ENCODE data around the gene LRRFIP2. TPM values are rescaled to one million over a fixed set of nuclear protein-coding genes. Genes with fewer than 3 reads are reported as not detected.
A peak's percentile ranks its signal among the peaks of the same experiment; 100 is the strongest.
"Not testable (repeated sequence)": the region's sequence is repeated elsewhere in the genome, so short reads cannot be mapped to it uniquely, and the experiment has no call there.

Gene LRRFIP2, protein sequence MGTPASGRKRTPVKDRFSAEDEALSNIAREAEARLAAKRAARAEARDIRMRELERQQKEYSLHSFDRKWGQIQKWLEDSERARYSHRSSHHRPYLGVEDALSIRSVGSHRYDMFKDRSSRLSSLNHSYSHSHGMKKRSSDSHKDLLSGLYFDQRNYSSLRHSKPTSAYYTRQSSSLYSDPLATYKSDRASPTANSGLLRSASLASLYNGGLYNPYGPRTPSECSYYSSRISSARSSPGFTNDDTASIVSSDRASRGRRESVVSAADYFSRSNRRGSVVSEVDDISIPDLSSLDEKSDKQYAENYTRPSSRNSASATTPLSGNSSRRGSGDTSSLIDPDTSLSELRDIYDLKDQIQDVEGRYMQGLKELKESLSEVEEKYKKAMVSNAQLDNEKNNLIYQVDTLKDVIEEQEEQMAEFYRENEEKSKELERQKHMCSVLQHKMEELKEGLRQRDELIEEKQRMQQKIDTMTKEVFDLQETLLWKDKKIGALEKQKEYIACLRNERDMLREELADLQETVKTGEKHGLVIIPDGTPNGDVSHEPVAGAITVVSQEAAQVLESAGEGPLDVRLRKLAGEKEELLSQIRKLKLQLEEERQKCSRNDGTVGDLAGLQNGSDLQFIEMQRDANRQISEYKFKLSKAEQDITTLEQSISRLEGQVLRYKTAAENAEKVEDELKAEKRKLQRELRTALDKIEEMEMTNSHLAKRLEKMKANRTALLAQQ
- total RNA-seq: 46.3 to 50.7 TPM (median 49.0 TPM) in 3 replicates
- long read RNA-seq, transcript LRRFIP2-209 (15 exons, 1,989 nt): minor isoform, 13 of 101 reads
- long read RNA-seq, transcript LRRFIP2-202 (14 exons, 2,821 nt): minor isoform, 6 of 101 reads
- long read RNA-seq, transcript LRRFIP2-205 (15 exons, 2,522 nt): major isoform, 54 of 101 reads
- long read RNA-seq, partial matches to known transcripts: 2 of 101 reads
- long read RNA-seq, other reads (novel, unspliced or antisense): 21 of 101 reads

DNA sequence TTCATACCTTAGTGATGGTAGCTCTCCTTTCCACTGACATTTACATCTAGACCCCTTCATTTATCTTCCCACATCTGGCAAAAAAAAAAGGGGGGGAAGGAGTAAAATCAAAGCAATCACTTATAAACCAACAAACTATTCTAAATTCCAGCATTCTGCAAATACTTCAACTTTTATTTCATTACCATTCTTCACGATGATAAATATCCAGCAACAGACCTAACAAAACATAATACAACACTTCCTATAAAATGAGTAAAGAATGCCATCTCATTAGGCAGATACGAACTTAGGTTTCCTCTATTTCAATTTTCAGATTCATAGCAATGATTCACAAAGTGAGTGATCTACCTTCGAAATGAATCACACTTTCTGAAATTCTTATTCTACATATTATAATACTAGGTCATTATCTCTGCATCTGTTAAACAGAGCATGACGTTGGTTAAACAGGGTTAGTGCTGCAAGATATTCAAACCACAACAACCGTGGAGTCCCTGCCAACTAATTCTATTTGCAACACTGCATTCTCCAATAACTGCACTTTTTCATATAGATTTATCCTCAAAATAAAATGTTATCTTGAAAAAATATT lies at the start of gene LRRFIP2:
Gene LRRFIP2, minus strand, starts transcription at position 51 of the 595 bp plus-strand sequence. CDS start 25,599 bp downstream, outside the sequence.
- no peak for DNase-seq (ENCODE audit: low spot score)
- TF ChIP-seq, protein P1, sequence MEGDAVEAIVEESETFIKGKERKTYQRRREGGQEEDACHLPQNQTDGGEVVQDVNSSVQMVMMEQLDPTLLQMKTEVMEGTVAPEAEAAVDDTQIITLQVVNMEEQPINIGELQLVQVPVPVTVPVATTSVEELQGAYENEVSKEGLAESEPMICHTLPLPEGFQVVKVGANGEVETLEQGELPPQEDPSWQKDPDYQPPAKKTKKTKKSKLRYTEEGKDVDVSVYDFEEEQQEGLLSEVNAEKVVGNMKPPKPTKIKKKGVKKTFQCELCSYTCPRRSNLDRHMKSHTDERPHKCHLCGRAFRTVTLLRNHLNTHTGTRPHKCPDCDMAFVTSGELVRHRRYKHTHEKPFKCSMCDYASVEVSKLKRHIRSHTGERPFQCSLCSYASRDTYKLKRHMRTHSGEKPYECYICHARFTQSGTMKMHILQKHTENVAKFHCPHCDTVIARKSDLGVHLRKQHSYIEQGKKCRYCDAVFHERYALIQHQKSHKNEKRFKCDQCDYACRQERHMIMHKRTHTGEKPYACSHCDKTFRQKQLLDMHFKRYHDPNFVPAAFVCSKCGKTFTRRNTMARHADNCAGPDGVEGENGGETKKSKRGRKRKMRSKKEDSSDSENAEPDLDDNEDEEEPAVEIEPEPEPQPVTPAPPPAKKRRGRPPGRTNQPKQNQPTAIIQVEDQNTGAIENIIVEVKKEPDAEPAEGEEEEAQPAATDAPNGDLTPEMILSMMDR (IDR thresholded peaks at IDR 0.05): no peak
- H3K4me1 Mint-ChIP-seq (ENCODE audit: low read depth): peaks cover 56% of the 10 kb centered on the region
- no peaks in the 10 kb centered on the region for H3K27me3 Mint-ChIP-seq (ENCODE audit: low read depth)
- peaks cover 4% of the 10 kb centered on the region for H3K36me3 Mint-ChIP-seq (ENCODE audit: low read depth)
- H3K27ac Mint-ChIP-seq (ENCODE audit: unreplicated experiment): peak within 1 kb of the TSS; percentile 82
- no peaks in the 10 kb centered on the region for H3K9me3 Mint-ChIP-seq (ENCODE audit: low read depth)
- H3K4me3 Mint-ChIP-seq (ENCODE audit: unreplicated experiment): peak within 1 kb of the TSS; percentile 92

DNA sequence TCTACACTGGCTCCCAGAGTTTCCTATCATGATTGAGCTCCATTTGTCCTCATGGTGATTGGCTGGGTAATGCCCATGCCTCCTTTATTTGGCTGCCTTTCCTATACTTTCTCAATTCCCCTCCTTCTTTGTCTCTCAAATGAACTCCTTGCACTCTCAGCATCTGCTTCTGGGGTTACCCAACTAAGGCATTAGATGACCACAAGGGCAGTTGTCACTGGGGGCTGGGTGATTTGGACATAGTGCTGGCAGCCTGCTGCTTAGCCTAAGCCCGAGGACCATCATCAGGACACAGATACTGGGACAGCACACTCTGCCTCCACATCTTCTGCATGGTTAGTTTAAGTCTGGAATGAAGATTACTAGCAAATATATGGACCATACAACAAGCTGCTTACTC lies 49.2 kb upstream of the LRRFIP2 start:
- peaks cover 6% of the 10 kb centered on the region for H3K4me1 Mint-ChIP-seq (ENCODE audit: low read depth)
- H3K4me3 Mint-ChIP-seq (ENCODE audit: unreplicated experiment): no peak overlapping the region
- H3K27ac Mint-ChIP-seq (ENCODE audit: unreplicated experiment): no peak overlapping the region
- H3K9me3 Mint-ChIP-seq (ENCODE audit: low read depth): no peaks in the 10 kb centered on the region
- DNase-seq (ENCODE audit: low spot score): no peak
- H3K36me3 Mint-ChIP-seq (ENCODE audit: low read depth): no peaks in the 10 kb centered on the region
- peaks cover 7% of the 10 kb centered on the region for H3K27me3 Mint-ChIP-seq (ENCODE audit: low read depth)
- TF ChIP-seq, protein P1 (IDR thresholded peaks at IDR 0.05): no peak

DNA sequence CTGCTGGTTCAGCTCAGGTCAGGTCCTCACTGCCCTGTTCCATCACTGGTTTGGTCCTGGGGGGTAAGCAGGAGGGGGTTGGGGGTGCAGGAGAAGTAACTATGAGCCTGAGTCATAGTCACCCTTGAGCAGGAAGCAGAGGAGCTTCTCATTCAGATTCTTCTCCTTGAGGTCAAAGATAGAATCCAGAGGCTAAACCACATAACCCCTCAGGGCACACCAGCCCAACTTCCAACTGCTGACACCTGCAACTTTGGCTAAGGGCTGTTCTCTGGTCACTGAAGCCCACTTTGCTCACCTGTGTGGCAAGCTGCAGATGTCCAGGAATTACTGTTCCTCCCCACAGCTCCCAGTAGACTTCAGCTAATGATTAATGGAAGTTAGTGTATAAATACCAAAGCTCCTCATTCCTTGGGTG lies 48.8 kb upstream of the LRRFIP2 start:
- DNase-seq (ENCODE audit: low spot score): no peak
- Mint-ChIP-seq H3K4me3 (ENCODE audit: unreplicated experiment) (no peak overlapping the region), H3K4me1 (ENCODE audit: low read depth) (peaks cover 6% of the 10 kb centered on the region), H3K36me3 (ENCODE audit: low read depth) (no peaks in the 10 kb centered on the region), H3K27me3 (ENCODE audit: low read depth) (peaks cover 7% of the 10 kb centered on the region), H3K27ac (ENCODE audit: unreplicated experiment) (no peak overlapping the region), H3K9me3 (ENCODE audit: low read depth) (no peaks in the 10 kb centered on the region)
- TF ChIP-seq, protein P1 (IDR thresholded peaks at IDR 0.05): no peak

DNA sequence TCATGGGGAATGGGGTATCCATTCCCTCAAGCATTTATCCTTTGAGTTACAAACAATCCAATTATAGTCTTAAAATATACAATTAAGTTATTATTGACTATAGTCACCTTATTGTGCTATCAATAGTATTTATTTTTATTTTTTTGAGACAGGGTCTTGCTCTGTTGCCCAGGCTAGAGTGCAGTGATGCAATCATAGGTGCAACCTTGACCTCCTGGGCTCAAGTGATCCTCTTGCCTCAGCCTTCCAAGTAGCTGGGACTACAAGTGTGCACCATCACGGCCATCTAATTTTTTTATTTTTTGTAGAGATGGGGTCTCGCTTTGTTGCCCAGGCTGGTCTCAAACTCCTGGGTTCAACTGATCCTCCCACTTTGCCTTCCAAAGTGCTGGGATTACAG lies 48.2 kb upstream of the LRRFIP2 start:
- H3K4me3 Mint-ChIP-seq (ENCODE audit: unreplicated experiment); H3K27ac Mint-ChIP-seq (ENCODE audit: unreplicated experiment); H3K9me3 Mint-ChIP-seq (ENCODE audit: low read depth); H3K27me3 Mint-ChIP-seq (ENCODE audit: low read depth); DNase-seq (ENCODE audit: low spot score); H3K36me3 Mint-ChIP-seq (ENCODE audit: low read depth); H3K4me1 Mint-ChIP-seq (ENCODE audit: low read depth): not testable (repeated sequence)

DNA sequence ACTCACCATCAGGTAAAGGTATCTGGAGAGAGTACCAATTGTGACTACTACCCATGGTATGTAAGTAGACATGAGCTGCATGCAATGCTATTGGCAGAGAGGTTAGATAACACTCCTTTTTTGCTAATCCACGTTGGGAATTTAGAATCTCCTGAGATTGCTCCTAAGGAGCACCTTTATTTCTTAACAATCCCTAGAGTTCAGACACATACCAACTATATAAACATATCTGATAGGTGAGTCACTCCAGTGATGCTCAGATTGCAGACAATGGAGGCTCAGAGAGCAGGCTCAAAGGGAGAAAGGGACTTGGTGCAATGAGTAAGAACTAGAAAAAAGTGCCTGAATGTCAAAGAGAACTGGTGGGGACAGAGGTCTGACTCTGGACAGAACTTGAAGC lies 47.0 kb upstream of the LRRFIP2 start:
- Mint-ChIP-seq H3K27ac (ENCODE audit: unreplicated experiment) (no peak overlapping the region), H3K9me3 (ENCODE audit: low read depth) (no peaks in the 10 kb centered on the region), H3K4me1 (ENCODE audit: low read depth) (peaks cover 6% of the 10 kb centered on the region), H3K27me3 (ENCODE audit: low read depth) (peaks cover 7% of the 10 kb centered on the region), H3K4me3 (ENCODE audit: unreplicated experiment) (no peak overlapping the region), H3K36me3 (ENCODE audit: low read depth) (no peaks in the 10 kb centered on the region)
- no peak for DNase-seq (ENCODE audit: low spot score)
- TF ChIP-seq, protein P1 (IDR thresholded peaks at IDR 0.05): no peak

Data from chondrocyte (in vitro differentiated cells).